ENCODE measurements around the gene CERCAM. TPM values are rescaled to one million over a fixed set of nuclear protein-coding genes. Genes with fewer than 3 reads are reported as not detected.

The CERCAM gene
- total and polyA plus RNA-seq, 2 donors from 2014 or later: 19.7 to 25.5 TPM

- H3K9me3 ChIP-seq (ENCODE audit: control insufficient read depth in 2 of 3, insufficient read depth in 1 of 3, low read length in 3 of 3): no peaks in the 10 kb centered on the region
- no peak overlapping the region for H3K9ac ChIP-seq (ENCODE audit: low read length in 3 of 3)
- peaks cover 0 to 17% (median 15%) of the 10 kb centered on the region in 3 donors for H3K36me3 ChIP-seq (ENCODE audit: control insufficient read depth in 2 of 3, insufficient read depth in 3 of 3, low read length in 3 of 3)
- DNase-seq (no peak), FAIRE-seq (no peak)
- H3K27ac ChIP-seq (ENCODE audit: low read depth in 2 of 2, low read length in 2 of 2): no peak overlapping the region
- no peaks in the 10 kb centered on the region for H3K4me1 ChIP-seq (ENCODE audit: control insufficient read depth in 2 of 3, insufficient read depth in 2 of 3, low read depth in 1 of 3, low read length in 3 of 3)
- peaks cover 35% of the 10 kb centered on the region for H3K27me3 ChIP-seq (ENCODE audit: control insufficient read depth, insufficient read depth, low read length)
- no peak for TF ChIP-seq CTCF (IDR thresholded peaks at IDR 0.05; ENCODE audit: borderline replicate concordance, extremely low read depth, insufficient read depth)
- no peak overlapping the region for H3K4me3 ChIP-seq (ENCODE audit: low read length in 3 of 3)
- intact Hi-C loops (cut with DNase I): no loop called here
Measured at GRCh38 chr9:128391956-128392301, 28.7 kb upstream of the CERCAM start.

- no peak for TF ChIP-seq CTCF (IDR thresholded peaks at IDR 0.05; ENCODE audit: borderline replicate concordance, extremely low read depth, insufficient read depth)
- Histone ChIP-seq H3K36me3 (ENCODE audit: control insufficient read depth in 2 of 3, insufficient read depth in 3 of 3, low read length in 3 of 3) (peaks cover 0 to 11% (median 11%) of the 10 kb centered on the region in 3 donors), H3K4me1 (ENCODE audit: control insufficient read depth in 2 of 3, insufficient read depth in 2 of 3, low read depth in 1 of 3, low read length in 3 of 3) (no peaks in the 10 kb centered on the region), H3K9ac (ENCODE audit: low read length in 3 of 3) (no peak overlapping the region), H3K27me3 (ENCODE audit: control insufficient read depth, insufficient read depth, low read length) (peaks cover 36% of the 10 kb centered on the region), H3K27ac (ENCODE audit: low read depth in 2 of 2, low read length in 2 of 2) (no peak overlapping the region), H3K9me3 (ENCODE audit: control insufficient read depth in 2 of 3, insufficient read depth in 1 of 3, low read length in 3 of 3) (no peaks in the 10 kb centered on the region), H3K4me3 (ENCODE audit: low read length in 3 of 3) (no peak overlapping the region)
- DNase-seq (no peak), FAIRE-seq (no peak)
- intact Hi-C loops (cut with DNase I): no loop called here
Measured at GRCh38 chr9:128392302-128393144, 28.1 kb upstream of the CERCAM start.

- peaks cover 0 to 9% (median 7%) of the 10 kb centered on the region in 3 donors for H3K36me3 ChIP-seq (ENCODE audit: control insufficient read depth in 2 of 3, insufficient read depth in 3 of 3, low read length in 3 of 3)
- DNase-seq: peak in 3 of 5 donors; percentile 44 to 59 (median 46)
Measured at GRCh38 chr9:128393145-128393775, 27.4 kb upstream of the CERCAM start.

More at GRCh38 chr9:128393145-128393775, 27.4 kb upstream of the CERCAM start:
- Histone ChIP-seq H3K9me3 (ENCODE audit: control insufficient read depth in 2 of 3, insufficient read depth in 1 of 3, low read length in 3 of 3) (no peaks in the 10 kb centered on the region), H3K4me1 (ENCODE audit: control insufficient read depth in 2 of 3, insufficient read depth in 2 of 3, low read depth in 1 of 3, low read length in 3 of 3) (no peaks in the 10 kb centered on the region), H3K9ac (ENCODE audit: low read length in 3 of 3) (no peak overlapping the region), H3K27ac (ENCODE audit: low read depth in 2 of 2, low read length in 2 of 2) (no peak overlapping the region), H3K4me3 (ENCODE audit: low read length in 3 of 3) (no peak overlapping the region), H3K27me3 (ENCODE audit: control insufficient read depth, insufficient read depth, low read length) (peaks cover 39% of the 10 kb centered on the region)
- intact Hi-C loops (cut with DNase I): no loop called here
- no peak for FAIRE-seq
- no peak for TF ChIP-seq CTCF (IDR thresholded peaks at IDR 0.05; ENCODE audit: borderline replicate concordance, extremely low read depth, insufficient read depth)

All from kidney (tissue), 14 donors.